SK-N-SH treated with all-trans-retinoic acid at 6 μM for 48 hours (cell line): ENCODE data around the gene ABTB1.

ENCODE experiments used
- ISL1 ChIP-seq: fragments of 250-450 bp; sonication (Bioruptor Pico); IDR thresholded peaks from 2 replicates; pipeline ENCODE4 v2.1.2; 2022; ENCODE audit warnings: mild to moderate bottlenecking, moderate library complexity
- OSR1 ChIP-seq: fragments of 250-450 bp; sonication (Bioruptor Pico); IDR thresholded peaks from 2 replicates; pipeline ENCODE4 v1.8.0; 2022; ENCODE audit warnings: moderate library complexity, mild to moderate bottlenecking, inconsistent platforms
- PPARA ChIP-seq: fragments of 250-450 bp; sonication (Bioruptor Pico); IDR thresholded peaks from 2 replicates; pipeline ENCODE4 v1.5.0; 2020; ENCODE audit warnings: mild to moderate bottlenecking, borderline replicate concordance
- RARB ChIP-seq: fragments of 250-450 bp; sonication (Bioruptor Pico); IDR thresholded peaks from 2 replicates; pipeline ENCODE4 v1.8.0; 2021; ENCODE audit warnings: mild to moderate bottlenecking, moderate library complexity
- TOX ChIP-seq: fragments of 250-450 bp; sonication (Bioruptor Pico); IDR thresholded peaks from 2 replicates; pipeline ENCODE4 v1.8.0; 2021; ENCODE audit warnings: mild to moderate bottlenecking, moderate library complexity, borderline replicate concordance
- ZC3H10 ChIP-seq: fragments of 250-450 bp; sonication (Bioruptor Pico); IDR thresholded peaks from 2 replicates; pipeline ENCODE4 v1.5.1; 2021; ENCODE audit warnings: mild to moderate bottlenecking, moderate library complexity
- ZFP30 ChIP-seq: fragments of 450-650 bp; formaldehyde crosslinking; IDR thresholded peaks from 2 replicates; pipeline ENCODE4 v1.5.0; 2022; ENCODE audit warnings: mild to moderate bottlenecking, moderate library complexity
- ZNF70 ChIP-seq: fragments of 450-650 bp; formaldehyde crosslinking; IDR thresholded peaks from 2 replicates; pipeline ENCODE4 v1.5.0; 2020; ENCODE audit warnings: mild to moderate bottlenecking, moderate library complexity
- TF ChIP-seq, protein P1 (sequence below): fragments of 250-450 bp; sonication (Bioruptor Pico); IDR thresholded peaks from 2 replicates; pipeline ENCODE4 v1.8.0; 2020; ENCODE audit warnings: mild to moderate bottlenecking, moderate library complexity, borderline replicate concordance
- TF ChIP-seq, protein P2 (sequence below): fragments of 250-450 bp; sonication (Bioruptor Pico); IDR thresholded peaks from 2 replicates; pipeline ENCODE4 v1.5.1; 2021; ENCODE audit warnings: mild to moderate bottlenecking, moderate library complexity
- TF ChIP-seq, protein P3 (sequence below): fragments of 250-450 bp; sonication (Bioruptor Pico); IDR thresholded peaks from 2 replicates; pipeline ENCODE4 v1.8.0; 2021; ENCODE audit warnings: low read depth, mild to moderate bottlenecking, moderate library complexity, borderline replicate concordance
- TF ChIP-seq, protein P4 (sequence below): fragments of 250-450 bp; sonication (Bioruptor Pico); IDR thresholded peaks from 2 replicates; pipeline ENCODE4 v1.5.0; 2020; ENCODE audit warnings: mild to moderate bottlenecking, moderate library complexity

DNA sequence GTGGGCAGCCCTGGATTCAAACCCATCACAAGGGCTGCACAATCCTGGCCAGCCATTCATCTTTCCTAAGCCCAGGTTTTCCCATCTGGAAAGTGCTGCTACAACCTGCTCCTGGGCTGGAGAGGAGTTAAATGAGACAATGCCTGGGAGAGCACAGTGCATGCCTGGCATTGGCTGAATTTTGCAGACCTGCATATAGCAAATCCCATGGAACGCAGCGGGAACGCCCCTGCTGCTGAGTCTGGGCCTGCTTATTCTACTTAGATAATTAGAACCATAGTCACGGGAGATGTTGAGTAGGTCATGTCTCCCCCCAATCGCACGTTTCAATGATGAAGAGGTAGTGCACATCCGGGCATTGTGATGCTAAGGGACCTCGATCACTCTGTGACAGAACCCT is 46.6 kb downstream of the ABTB1 start:
- TF ChIP-seq, protein P1, sequence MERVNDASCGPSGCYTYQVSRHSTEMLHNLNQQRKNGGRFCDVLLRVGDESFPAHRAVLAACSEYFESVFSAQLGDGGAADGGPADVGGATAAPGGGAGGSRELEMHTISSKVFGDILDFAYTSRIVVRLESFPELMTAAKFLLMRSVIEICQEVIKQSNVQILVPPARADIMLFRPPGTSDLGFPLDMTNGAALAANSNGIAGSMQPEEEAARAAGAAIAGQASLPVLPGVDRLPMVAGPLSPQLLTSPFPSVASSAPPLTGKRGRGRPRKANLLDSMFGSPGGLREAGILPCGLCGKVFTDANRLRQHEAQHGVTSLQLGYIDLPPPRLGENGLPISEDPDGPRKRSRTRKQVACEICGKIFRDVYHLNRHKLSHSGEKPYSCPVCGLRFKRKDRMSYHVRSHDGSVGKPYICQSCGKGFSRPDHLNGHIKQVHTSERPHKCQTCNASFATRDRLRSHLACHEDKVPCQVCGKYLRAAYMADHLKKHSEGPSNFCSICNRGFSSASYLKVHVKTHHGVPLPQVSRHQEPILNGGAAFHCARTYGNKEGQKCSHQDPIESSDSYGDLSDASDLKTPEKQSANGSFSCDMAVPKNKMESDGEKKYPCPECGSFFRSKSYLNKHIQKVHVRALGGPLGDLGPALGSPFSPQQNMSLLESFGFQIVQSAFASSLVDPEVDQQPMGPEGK = no peak
- TF ChIP-seq, protein P2, sequence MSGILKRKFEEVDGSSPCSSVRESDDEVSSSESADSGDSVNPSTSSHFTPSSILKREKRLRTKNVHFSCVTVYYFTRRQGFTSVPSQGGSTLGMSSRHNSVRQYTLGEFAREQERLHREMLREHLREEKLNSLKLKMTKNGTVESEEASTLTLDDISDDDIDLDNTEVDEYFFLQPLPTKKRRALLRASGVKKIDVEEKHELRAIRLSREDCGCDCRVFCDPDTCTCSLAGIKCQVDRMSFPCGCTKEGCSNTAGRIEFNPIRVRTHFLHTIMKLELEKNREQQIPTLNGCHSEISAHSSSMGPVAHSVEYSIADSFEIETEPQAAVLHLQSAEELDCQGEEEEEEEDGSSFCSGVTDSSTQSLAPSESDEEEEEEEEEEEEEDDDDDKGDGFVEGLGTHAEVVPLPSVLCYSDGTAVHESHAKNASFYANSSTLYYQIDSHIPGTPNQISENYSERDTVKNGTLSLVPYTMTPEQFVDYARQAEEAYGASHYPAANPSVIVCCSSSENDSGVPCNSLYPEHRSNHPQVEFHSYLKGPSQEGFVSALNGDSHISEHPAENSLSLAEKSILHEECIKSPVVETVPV = no peak
- TF ChIP-seq ZC3H10 (CRISPR knock-in tag) = no peak
- TF ChIP-seq OSR1 (CRISPR knock-in tag) = no peak
- TF ChIP-seq PPARA (CRISPR knock-in tag) = no peak
- no peak for TF ChIP-seq RARB (CRISPR knock-in tag)
- TF ChIP-seq, protein P3, sequence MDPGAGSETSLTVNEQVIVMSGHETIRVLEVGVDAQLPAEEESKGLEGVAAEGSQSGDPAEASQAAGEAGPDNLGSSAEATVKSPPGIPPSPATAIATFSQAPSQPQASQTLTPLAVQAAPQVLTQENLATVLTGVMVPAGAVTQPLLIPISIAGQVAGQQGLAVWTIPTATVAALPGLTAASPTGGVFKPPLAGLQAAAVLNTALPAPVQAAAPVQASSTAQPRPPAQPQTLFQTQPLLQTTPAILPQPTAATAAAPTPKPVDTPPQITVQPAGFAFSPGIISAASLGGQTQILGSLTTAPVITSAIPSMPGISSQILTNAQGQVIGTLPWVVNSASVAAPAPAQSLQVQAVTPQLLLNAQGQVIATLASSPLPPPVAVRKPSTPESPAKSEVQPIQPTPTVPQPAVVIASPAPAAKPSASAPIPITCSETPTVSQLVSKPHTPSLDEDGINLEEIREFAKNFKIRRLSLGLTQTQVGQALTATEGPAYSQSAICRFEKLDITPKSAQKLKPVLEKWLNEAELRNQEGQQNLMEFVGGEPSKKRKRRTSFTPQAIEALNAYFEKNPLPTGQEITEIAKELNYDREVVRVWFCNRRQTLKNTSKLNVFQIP = no peak
- no peak for TF ChIP-seq ISL1 (CRISPR knock-in tag)
- TF ChIP-seq, protein P4, sequence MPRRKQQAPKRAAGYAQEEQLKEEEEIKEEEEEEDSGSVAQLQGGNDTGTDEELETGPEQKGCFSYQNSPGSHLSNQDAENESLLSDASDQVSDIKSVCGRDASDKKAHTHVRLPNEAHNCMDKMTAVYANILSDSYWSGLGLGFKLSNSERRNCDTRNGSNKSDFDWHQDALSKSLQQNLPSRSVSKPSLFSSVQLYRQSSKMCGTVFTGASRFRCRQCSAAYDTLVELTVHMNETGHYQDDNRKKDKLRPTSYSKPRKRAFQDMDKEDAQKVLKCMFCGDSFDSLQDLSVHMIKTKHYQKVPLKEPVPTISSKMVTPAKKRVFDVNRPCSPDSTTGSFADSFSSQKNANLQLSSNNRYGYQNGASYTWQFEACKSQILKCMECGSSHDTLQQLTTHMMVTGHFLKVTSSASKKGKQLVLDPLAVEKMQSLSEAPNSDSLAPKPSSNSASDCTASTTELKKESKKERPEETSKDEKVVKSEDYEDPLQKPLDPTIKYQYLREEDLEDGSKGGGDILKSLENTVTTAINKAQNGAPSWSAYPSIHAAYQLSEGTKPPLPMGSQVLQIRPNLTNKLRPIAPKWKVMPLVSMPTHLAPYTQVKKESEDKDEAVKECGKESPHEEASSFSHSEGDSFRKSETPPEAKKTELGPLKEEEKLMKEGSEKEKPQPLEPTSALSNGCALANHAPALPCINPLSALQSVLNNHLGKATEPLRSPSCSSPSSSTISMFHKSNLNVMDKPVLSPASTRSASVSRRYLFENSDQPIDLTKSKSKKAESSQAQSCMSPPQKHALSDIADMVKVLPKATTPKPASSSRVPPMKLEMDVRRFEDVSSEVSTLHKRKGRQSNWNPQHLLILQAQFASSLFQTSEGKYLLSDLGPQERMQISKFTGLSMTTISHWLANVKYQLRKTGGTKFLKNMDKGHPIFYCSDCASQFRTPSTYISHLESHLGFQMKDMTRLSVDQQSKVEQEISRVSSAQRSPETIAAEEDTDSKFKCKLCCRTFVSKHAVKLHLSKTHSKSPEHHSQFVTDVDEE (CRISPR knock-in tag) = no peak
- TF ChIP-seq ZFP30 = no peak
- TF ChIP-seq TOX (CRISPR knock-in tag) = no peak
- no peak for TF ChIP-seq ZNF70 (CRISPR knock-in tag)
